Iris pigment epithelial cell (primary cell): ENCODE data around the gene PSD2.

Source experiments
- DNase-seq: peaks from one replicate; pipeline ENCODE4 v3.0.0-alpha.2; 2011; ENCODE audit warnings: low read depth

The PSD2 gene

DNA sequence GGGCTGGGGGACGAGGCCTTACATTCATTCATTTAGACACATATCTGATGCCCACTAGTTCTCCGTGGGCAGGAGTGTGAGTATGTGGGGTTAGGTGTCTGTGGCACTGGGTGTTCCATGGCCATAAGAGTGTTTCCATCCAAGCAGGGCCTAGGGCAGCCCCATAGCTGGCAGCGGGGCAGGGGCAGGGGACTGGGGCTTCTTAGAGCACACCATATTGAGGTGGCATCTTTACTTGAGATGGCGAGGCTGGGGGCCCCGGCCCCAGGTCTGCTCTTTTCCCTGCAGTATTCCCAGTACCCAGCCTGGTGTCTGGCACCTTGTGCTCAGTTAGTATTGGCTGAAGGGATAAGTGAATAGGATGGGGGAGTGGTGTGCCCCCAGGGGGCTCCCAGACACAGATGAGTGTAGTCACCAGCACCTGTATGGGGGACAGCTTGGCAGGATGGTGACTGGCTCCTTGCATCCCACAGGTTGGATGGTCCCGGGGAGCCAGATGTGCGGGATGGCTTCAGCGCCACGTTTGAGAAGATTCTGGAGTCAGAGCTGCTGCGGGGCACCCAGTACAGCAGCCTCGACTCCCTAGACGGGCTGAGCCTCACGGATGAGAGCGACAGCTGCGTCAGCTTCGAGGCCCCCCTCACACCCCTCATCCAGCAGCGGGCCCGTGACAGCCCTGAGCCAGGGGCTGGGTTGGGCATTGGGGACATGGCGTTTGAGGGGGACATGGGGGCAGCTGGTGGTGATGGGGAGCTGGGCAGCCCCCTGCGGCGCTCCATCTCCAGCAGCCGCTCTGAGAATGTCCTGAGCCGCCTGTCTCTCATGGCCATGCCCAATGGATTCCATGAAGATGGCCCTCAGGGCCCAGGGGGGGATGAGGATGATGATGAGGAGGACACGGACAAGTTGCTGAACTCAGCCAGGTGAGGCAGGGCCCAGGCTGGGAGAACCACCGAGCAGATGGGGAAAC, 17.5 kb downstream of the PSD2 start:
- DNase-seq: no peak

DNA sequence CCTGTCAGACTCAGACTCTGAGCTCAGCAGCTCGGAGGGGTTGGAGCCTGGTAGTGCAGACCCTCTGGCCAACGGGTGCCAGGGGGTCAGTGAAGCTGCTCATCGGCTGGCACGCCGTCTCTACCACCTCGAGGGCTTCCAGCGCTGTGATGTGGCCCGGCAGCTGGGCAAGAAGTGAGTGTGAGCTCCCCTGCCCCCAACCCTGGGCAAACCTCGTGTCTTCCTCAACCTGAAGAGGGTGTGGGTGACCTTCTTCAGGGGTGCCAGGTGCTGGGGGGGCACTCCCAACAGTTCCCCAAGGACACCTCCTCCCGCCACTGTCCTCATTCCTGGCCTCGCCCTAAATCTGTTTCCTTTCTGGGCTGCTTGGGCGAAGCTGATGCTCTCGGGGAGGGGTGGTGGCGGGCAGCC, 18.6 kb downstream of the PSD2 start:
- DNase-seq: no peak

DNA sequence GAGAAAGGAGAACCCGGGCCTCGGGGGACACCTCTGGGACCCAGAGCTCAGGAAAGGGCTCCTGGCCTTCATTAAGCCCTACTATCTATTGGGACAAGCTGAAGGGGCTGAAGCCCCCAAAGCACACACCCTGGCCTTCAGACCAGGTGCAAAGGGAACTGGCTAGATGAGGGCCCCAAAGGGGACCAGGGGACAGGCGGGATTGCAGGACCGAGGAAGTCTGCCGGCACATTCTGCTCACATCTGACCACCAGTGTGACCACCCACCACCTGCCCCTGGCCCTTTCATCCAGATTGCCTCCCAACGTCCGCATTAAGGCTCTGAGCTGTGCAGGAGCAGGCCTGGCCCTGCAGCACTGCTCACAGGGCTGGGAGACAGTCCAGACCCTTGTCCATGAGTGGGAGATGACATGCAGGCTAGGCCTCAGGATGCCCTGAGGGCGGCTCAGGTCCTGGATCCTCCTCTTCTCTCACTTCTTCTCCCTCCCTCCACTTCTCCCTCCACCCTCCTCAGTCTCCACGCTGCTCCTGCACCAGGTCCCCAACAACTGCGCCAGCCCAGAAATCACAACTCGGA, 19.2 kb downstream of the PSD2 start:
- no peak for DNase-seq

DNA sequence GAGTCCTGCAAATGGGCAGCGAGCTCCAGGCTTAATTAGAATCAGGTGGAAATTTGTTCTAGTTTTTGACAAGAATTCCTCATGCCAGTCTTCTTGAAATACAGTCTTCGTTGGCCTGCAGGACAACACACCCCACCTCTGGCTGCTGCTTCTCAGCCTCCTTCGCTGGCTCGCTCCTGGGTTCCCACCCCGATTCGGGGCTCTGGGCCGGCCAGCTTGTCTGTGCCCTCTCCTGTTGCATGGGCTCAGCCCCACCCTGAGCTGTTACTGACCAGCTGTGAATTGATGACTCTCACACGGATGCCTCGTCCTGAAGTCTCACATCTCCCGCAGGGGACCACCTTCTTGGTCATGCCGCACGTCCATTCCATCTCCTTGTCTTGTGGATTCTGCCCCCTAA, 21.0 kb downstream of the PSD2 start:
- DNase-seq: no peak

DNA sequence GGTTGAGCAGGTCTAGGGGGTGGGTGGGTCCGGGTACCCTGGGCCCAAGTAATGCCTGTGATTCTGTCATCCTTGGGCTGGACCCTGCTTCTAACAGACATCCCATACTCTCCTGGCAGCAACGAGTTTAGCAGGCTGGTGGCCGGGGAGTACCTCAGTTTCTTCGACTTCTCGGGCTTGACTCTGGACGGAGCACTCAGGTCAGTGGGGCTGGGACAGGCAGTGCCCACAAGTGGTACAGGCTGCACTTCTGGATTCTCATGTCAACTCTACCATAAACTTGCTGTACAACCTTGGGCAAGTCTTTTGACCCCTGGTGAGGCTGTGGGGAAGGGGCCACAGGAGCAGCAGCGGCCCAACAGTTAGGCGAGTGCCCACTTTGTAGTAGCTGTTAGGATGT, 21.8 kb downstream of the PSD2 start:
- DNase-seq: no peak

DNA sequence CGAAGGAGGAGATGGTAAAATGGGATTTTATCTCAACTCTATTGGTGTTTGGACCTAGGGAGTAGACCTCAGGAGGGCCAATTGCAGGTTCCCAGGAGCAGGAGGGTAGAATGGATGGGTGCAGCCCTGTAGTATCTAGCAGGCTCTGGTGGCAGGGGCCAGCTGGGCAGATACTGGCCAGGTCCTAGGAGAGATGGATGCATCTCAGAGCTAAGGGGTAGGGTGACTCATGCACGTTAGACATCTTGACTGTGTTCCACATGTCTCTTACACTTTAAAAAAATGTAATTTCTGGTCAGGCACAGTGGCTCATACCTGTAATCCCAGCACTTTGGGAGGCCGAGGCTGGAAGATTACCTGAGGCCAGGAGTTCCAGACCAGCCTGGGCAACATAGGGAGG, 22.4 kb downstream of the PSD2 start:
- no peak for DNase-seq

DNA sequence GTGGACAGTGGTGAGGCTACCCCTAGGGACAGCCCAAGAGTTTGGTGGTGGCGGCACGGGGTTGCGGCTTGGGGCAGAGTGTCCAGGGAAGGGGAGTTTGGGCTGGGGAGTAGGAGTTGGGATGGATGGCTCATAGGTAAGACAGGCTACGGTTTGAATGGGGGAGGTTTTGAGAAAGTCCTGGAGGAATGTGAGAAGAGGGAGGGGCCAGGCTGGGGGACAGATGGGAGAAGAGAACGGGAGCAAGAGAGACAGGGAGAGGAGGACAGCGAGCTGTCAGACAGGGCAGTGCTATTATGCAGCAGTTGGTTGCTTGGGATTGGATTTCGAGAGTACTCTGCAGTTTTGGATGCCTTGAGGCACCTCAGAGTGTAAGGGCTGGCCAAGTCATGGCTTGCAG, 24.5 kb downstream of the PSD2 start:
- no peak for DNase-seq

DNA sequence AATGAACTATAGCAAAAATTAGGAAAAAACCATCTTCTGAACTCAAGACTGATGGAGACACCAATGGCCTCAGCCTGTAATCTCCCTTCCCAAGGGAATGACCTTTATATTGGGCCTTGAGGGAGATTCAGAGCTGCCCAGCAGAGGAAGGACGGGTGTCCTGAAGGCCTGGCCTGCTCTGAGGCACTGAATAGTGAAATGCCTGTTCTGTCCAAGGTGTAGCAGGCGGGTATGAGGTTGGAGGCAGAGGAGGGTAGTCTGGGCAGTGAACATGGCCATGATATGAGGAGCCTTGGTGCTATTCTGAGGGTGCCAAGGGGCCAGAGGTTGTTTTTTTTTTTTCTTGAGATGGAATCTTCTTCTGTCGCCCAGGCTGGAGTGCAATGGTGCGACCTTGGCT, 25.0 kb downstream of the PSD2 start:
- DNase-seq: no peak

DNA sequence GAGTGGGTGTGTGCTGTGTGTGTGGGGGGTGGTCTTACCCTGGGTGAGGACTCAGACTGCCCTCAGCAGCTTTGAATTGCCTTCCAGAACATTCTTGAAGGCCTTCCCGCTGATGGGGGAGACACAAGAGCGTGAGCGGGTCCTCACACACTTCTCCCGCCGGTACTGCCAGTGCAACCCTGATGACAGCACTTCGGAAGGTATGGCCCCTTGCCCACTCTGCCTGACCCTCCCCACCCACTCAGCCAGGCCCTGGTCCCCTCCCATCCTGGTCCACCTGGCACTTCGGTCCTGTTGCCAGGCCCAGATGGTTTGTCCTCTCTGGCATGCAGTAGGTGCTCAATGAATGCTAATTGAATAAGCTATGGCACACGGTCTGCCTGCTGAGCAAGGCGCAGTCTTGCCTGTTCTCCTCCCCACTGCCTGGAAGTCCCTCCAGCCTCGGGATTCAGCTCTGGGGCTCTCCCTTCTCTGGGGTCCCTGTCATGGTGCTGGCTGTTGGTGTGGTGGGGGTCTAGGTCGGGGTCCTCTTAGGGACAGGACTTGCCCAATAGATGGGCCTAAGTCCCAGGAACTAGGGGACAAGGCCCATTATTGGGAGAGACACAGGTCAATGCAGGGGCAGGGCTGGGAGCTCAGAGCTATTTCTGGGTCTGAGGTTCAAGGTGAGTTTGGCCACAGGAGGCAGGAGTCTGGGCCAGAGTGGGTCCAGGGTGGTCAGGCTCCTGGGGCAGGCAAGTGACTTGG, 26.4 kb downstream of the PSD2 start:
- no peak for DNase-seq

DNA sequence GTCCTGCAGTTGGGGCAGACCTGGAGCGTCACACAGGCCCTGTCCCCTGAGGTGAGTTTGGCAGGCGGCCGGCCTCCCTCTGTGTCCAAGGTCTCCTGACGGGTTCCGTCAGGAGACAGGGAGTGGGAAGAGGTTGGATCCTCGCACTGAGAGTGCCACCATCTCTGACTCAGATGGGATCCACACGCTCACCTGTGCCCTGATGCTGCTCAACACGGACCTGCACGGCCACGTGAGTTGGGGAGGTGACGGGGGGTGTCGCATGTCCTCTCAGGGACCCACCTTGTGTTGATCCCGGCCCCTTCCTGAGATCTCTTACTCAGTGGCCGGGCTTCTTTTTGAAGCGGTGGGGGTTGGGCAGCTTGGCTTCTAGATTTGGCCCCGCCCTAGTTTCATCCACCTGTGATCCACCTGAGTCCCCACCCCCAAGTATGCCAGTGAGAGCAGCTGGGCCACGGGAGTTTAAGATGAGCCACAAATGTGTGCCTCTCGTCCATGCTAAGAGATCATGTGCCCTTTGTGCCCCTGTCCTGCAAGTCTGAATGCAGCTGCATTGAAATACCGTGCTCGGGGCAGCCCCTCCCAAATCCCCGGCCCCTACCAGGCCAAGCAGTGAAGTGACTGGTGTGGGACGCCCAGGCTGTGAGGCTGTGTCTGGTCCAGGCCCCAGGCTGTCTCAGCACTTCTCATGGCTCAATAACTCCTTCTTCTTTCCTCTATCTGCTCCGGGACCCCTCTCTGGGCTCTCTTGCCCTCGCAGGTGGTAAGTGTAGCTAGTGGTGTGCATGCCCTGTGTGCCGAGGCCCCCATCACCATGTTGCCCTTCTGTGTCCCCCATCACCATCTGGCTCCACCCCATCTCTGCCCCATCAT, 27.2 kb downstream of the PSD2 start:
- DNase-seq: no peak

DNA sequence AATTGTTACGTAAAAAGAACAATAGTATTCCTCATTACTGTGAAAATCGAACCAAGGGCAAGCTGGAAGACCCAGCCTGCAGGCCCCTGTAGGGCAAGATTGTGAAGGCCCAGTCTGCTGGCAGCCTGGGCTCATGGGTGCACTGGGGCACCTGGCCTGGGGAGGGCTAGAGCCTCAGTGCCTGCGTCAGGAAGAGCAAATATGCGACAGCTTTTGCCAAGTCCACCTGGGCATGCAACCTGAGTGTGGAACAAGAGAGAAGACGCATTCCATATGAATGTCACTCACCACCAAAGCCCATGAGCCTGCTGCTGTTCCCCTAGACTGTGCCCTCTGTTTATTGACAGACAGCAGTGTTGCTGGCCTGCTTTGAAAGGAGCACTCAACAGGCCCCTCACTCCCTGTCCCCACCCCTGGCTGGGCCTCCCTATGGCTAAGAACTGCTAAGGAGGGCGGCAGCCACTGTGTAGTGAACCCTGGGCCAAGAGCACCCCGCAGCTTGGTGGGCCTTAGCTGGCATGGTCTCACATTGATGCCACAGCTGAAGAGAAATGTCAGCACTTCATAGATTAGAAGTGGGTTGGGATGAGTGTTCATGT, 28.2 kb downstream of the PSD2 start:
- DNase-seq: no peak

DNA sequence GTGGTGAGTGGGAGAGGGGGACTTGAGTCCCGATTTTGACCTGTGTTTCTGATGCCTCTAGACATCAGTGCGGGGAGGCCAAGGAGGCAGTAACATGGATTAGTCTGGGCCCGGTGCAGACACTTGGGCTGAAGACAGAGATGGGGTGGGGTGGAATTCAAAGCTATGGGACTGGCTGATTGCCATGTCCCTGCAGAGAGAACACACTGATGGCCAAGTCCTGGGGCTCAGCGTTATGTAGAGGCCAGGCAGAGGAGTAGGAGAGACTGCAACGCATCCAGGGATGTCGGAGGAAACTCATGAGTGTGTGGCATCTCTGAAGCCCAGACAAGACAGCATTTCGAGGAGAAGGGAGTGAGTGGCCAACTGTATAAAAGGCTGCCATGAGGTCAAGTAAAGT, 30.1 kb downstream of the PSD2 start:
- no peak for DNase-seq

DNA sequence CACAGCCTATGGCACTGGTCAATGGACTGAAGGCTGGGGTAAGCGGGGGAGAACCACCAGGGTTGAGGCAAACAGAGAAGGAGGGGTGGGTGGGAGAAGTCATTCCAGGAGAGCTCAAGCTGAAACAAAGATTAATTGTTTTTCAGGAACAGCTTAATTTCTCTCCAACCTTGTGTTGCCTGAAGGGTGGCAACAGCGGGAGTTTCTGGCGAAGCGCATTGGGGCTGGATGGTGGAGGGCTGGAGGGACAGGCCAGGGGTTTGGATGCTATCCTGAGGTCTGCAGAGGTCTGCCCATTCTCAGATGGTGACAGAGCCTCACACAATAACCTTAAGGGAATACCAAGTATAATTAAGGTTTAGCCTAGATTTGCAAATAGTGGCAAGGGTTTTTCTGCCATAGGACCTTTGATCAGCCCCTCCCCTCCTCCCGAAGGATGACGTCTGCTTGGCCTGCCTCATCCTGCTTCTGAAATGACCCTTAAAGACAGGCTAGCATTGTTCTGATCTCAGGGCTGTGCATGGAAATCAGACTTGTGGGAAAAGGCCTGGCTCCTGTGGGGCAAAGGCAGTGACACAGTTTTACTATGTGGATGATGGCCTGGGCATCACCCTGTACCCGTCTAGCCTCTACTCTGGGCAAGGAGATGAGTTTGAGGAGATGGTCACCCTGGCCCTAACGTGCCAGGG, 32.7 kb downstream of the PSD2 start:
- no peak for DNase-seq

DNA sequence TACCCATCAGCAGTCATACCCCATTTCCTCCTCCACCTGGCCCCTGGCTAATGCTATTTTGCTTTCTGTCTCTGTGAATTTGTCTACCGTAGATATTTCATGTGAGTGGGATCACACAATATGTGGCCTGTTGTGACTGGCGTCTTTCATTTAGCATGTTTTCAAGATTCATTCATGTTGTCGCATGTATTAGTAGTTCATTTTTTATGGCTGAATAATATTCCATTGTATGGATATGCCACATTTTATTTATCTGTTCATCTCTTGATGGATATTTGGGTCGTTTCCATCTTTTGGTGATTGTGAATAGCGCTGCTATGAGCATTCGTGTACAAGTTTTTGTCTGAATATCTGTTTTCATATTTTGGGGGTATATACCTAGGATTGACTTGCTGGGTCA, 33.9 kb downstream of the PSD2 start:
- DNase-seq: no peak

DNA sequence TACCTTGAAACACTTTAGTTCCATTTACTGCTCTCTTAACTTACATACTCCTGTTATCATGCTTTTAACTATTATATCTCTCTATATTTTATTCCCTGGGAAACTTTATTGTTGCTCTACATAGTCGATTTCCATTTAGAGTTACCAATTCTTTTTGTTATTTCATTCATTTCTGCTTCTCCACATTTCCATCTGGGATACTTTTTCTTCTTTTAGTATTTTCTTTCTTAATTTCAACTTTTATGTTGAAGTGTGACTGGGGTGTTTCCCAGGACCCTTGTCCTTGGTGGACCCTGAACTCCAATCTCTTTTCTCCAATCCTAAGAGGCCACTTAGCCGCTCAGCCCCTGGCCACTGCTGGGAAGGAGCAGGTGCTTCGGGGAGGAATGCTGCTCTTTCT, 36.0 kb downstream of the PSD2 start:
- no peak for DNase-seq

DNA sequence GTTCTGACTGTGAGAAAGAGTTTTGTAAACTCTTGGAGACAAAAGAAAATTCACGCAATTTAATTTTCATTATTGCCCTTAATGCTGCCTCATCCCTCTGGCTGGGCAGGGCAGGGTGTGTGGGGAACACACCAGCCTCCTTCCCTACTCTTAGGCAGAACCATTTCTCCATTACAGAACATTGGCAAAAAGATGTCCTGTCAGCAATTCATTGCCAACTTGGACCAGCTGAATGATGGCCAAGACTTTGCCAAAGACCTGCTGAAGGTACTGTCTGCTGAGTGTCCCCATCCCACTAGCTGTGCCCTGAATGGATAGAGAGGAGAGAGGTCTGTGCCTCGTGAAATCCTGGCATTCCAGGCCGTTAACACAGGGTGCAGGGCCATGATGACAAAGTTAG, 37.9 kb downstream of the PSD2 start:
- no peak for DNase-seq

DNA sequence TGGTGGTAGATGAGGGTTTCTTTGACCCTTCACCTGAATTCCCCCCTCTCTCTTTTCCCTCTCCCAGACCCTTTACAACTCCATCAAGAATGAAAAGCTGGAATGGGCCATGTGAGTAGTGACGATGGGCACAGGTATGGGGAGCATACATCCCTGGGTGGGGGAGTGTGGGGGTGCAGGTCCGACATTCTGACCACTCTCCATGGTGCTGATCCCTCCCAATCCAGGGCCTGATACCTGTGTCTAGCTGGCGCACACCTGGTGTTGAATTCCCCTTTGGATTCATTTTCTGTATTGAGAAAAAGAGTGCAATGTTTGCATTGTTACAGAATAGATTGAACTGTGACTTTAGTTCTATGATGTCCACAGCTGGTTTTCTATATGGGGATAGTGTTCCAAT, 40.0 kb downstream of the PSD2 start:
- DNase-seq: no peak

DNA sequence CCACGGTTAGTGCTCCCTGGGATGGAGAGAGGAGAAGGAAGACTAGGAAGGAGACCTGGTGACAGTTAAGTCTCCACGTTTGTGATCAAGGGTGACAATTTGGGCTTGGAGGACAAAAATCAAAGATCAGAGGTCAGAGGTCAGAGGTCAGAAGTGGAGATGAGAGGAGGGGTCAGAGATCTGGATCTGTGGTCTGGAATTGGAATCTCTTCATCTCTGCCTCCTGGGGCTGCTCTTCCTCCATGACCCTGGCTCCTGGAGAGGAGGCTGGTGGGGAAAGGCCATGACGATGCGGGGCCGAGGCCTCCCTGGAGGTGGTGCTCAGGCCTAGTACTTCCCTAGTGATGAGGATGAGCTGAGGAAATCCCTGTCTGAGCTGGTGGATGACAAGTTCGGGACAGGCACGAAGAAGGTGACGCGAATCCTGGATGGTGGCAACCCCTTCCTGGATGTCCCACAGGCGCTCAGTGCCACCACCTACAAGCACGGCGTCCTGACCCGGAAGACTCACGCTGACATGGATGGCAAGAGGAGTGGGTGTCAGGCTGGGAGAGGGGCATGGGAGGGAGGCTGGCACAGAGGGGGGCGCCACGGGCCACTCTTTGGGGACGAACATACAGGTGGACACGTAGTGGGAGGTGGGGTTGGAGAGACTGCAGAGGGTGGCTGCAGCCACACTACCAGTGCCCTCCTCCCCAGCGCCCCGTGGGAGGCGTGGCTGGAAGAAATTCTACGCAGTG, 41.0 kb downstream of the PSD2 start:
- no peak for DNase-seq

DNA sequence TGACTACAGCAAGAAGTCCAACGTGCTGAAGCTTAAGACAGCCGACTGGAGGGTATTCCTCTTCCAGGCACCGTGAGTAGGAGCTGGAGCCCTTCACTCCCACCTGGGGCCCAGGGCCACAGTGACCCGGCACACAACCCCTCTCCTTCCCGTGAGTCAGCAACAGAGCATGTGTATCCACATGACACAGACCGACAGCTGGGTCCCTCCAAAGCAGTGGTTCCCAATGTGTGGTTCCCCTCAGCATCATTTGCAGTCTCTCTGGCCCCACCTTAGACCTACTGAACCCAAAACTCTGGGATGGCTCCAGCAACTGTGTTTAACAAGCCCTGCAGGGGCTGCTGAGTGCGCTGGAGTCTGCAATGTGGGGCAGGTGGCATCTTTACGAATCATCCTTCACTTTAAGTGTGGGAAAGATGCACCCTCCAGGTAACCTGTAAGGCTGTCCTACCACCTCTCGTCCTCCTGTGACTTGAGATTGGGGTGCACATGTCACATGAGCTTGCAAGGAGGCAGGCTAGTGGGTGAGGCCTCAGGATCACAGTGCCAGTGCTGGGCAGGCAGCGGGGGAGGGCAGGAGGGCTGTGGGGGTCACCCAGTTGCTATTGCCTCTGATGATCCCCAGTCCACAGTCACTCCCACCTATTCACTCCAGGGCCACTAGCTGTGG, 42.2 kb downstream of the PSD2 start:
- DNase-seq: no peak
